ENCODE results near the gene CRYBG1. TPM values are rescaled to one million over a fixed set of nuclear protein-coding genes. Genes with fewer than 3 reads are reported as not detected.

CRYBG1 gene
- polyA plus RNA-seq, 1 donor from 2014 or later, result 0.73 TPM

DNA sequence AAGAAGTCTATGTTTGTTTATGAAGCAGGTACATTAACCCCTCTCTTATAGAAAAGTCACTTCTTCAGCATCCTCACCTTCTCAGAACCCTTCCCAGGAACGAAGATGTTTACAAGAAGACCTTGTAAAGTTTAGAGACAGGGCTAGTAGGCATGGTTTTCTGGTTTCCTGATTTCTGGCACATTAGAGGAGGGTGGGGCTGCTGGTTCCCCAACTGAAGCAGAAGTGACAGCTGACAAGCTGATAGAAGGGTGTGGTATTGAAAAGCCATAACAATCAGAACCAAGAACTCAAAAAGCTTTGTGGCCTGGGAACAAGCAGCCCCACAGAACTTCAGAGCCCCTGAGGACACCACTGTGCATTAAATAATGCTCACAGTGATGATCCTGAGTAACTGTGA, 177.6 kb downstream of the CRYBG1 start:
- no peaks in the 10 kb centered on the region for H3K79me2 ChIP-seq (replicated peaks; ENCODE audit: insufficient read depth, low read length)
- H3K27ac ChIP-seq (ENCODE audit: low read length), result no peak overlapping the region
- H3K36me3 ChIP-seq (ENCODE audit: insufficient read depth, low read length), result no peaks in the 10 kb centered on the region
- H3K4me3 ChIP-seq (ENCODE audit: low read length), result no peak overlapping the region
- no peaks in the 10 kb centered on the region for H3F3A ChIP-seq (ENCODE audit: insufficient read depth, low read length, poor library complexity, severe bottlenecking)
- no peak for TF ChIP-seq RAD21 (conservative IDR thresholded peaks at IDR 0.05)
- TF ChIP-seq TAF1 (IDR thresholded peaks at IDR 0.05; ENCODE audit: low read depth), result no peak
- TF ChIP-seq EP300 (conservative IDR thresholded peaks at IDR 0.05; ENCODE audit: poor library complexity, severe bottlenecking), result no peak
- no peak for TF ChIP-seq POLR2AphosphoS5 (IDR thresholded peaks at IDR 0.05)
- no peak for TF ChIP-seq MXI1 (conservative IDR thresholded peaks at IDR 0.05; ENCODE audit: poor library complexity, severe bottlenecking)
- TF ChIP-seq, protein P1, sequence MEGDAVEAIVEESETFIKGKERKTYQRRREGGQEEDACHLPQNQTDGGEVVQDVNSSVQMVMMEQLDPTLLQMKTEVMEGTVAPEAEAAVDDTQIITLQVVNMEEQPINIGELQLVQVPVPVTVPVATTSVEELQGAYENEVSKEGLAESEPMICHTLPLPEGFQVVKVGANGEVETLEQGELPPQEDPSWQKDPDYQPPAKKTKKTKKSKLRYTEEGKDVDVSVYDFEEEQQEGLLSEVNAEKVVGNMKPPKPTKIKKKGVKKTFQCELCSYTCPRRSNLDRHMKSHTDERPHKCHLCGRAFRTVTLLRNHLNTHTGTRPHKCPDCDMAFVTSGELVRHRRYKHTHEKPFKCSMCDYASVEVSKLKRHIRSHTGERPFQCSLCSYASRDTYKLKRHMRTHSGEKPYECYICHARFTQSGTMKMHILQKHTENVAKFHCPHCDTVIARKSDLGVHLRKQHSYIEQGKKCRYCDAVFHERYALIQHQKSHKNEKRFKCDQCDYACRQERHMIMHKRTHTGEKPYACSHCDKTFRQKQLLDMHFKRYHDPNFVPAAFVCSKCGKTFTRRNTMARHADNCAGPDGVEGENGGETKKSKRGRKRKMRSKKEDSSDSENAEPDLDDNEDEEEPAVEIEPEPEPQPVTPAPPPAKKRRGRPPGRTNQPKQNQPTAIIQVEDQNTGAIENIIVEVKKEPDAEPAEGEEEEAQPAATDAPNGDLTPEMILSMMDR (IDR thresholded peaks at IDR 0.05; ENCODE audit: poor library complexity, severe bottlenecking), result no peak
- TF ChIP-seq, protein P2, sequence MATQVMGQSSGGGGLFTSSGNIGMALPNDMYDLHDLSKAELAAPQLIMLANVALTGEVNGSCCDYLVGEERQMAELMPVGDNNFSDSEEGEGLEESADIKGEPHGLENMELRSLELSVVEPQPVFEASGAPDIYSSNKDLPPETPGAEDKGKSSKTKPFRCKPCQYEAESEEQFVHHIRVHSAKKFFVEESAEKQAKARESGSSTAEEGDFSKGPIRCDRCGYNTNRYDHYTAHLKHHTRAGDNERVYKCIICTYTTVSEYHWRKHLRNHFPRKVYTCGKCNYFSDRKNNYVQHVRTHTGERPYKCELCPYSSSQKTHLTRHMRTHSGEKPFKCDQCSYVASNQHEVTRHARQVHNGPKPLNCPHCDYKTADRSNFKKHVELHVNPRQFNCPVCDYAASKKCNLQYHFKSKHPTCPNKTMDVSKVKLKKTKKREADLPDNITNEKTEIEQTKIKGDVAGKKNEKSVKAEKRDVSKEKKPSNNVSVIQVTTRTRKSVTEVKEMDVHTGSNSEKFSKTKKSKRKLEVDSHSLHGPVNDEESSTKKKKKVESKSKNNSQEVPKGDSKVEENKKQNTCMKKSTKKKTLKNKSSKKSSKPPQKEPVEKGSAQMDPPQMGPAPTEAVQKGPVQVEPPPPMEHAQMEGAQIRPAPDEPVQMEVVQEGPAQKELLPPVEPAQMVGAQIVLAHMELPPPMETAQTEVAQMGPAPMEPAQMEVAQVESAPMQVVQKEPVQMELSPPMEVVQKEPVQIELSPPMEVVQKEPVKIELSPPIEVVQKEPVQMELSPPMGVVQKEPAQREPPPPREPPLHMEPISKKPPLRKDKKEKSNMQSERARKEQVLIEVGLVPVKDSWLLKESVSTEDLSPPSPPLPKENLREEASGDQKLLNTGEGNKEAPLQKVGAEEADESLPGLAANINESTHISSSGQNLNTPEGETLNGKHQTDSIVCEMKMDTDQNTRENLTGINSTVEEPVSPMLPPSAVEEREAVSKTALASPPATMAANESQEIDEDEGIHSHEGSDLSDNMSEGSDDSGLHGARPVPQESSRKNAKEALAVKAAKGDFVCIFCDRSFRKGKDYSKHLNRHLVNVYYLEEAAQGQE (IDR thresholded peaks at IDR 0.05; ENCODE audit: borderline replicate concordance), result no peak
- TF ChIP-seq EZH2 (IDR thresholded peaks at IDR 0.05; ENCODE audit: borderline replicate concordance, insufficient read depth, low read length, poor library complexity, severe bottlenecking), result no peak
- no peak for TF ChIP-seq SMC3 (conservative IDR thresholded peaks at IDR 0.05; ENCODE audit: poor library complexity)
- no peaks in the 10 kb centered on the region for H4K20me1 ChIP-seq (ENCODE audit: insufficient read depth)
- no peak overlapping the region for H3K4me2 ChIP-seq (ENCODE audit: low read length)
- H3K27me3 ChIP-seq (ENCODE audit: insufficient read depth, low read depth, low read length), result no peaks in the 10 kb centered on the region
- H3K9me3 ChIP-seq (ENCODE audit: low read length), result no peaks in the 10 kb centered on the region
- H3K9me2 ChIP-seq (ENCODE audit: insufficient read depth, low read length), result no peaks in the 10 kb centered on the region
- no peak overlapping the region for H3K9ac ChIP-seq (ENCODE audit: low read length)
- H2AFZ ChIP-seq (ENCODE audit: low read depth, low read length), result no peak overlapping the region

GRCh38 chr6:106539936-106540335, 179.4 kb downstream of the CRYBG1 start:
- Histone ChIP-seq H2AFZ (ENCODE audit: low read depth, low read length) (no peak overlapping the region), H3K9ac (ENCODE audit: low read length) (no peak overlapping the region)
- TF ChIP-seq RAD21 (conservative IDR thresholded peaks at IDR 0.05) (no peak), TAF1 (IDR thresholded peaks at IDR 0.05; ENCODE audit: low read depth) (no peak)

DNA sequence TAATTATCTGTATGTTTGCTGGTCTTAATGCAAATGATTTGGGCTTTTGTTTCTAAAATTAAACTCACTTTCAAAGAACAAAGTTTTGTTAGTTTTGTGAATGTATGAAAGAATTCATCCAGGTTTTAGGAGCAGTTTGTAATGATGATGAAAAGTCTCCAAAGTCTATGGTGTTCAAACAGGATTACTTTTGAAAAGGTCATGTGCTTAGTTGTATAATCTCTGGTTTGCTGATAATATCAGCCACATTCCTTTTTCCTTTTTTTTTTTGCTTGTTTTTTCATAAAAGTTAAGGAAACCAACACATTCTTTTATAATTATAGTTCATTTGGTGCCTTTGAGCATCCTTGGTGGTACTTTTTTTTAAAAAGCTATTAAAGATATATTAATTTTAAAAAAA, 179.9 kb downstream of the CRYBG1 start:
- no peaks in the 10 kb centered on the region for H3K36me3 ChIP-seq (ENCODE audit: insufficient read depth, low read length)

More at GRCh38 chr6:106539936-106540335, 179.4 kb downstream of the CRYBG1 start:
- Histone ChIP-seq H3K4me2 (ENCODE audit: low read length) (no peak overlapping the region), H3K27me3 (ENCODE audit: insufficient read depth, low read depth, low read length) (no peaks in the 10 kb centered on the region), H3K4me3 (ENCODE audit: low read length) (no peak overlapping the region), H3K9me3 (ENCODE audit: low read length) (no peaks in the 10 kb centered on the region), H3K9me2 (ENCODE audit: insufficient read depth, low read length) (no peaks in the 10 kb centered on the region), H3K36me3 (ENCODE audit: insufficient read depth, low read length) (no peaks in the 10 kb centered on the region), H3K79me2 (replicated peaks; ENCODE audit: insufficient read depth, low read length) (no peaks in the 10 kb centered on the region), H4K20me1 (ENCODE audit: insufficient read depth) (no peaks in the 10 kb centered on the region), H3K27ac (ENCODE audit: low read length) (no peak overlapping the region), H3F3A (ENCODE audit: insufficient read depth, low read length, poor library complexity, severe bottlenecking) (no peaks in the 10 kb centered on the region)

More for the DNA sequence above, 179.9 kb downstream of the CRYBG1 start:
- H3K4me3 ChIP-seq (ENCODE audit: low read length), result no peak overlapping the region
- no peaks in the 10 kb centered on the region for H3K79me2 ChIP-seq (replicated peaks; ENCODE audit: insufficient read depth, low read length)
- no peaks in the 10 kb centered on the region for H3K27me3 ChIP-seq (ENCODE audit: insufficient read depth, low read depth, low read length)
- H3K27ac ChIP-seq (ENCODE audit: low read length), result no peak overlapping the region
- H3K4me2 ChIP-seq (ENCODE audit: low read length), result no peak overlapping the region
- no peaks in the 10 kb centered on the region for H4K20me1 ChIP-seq (ENCODE audit: insufficient read depth)
- no peak overlapping the region for H2AFZ ChIP-seq (ENCODE audit: low read depth, low read length)
- H3K9me2 ChIP-seq (ENCODE audit: insufficient read depth, low read length), result no peaks in the 10 kb centered on the region
- no peaks in the 10 kb centered on the region for H3K9me3 ChIP-seq (ENCODE audit: low read length)
- H3F3A ChIP-seq (ENCODE audit: insufficient read depth, low read length, poor library complexity, severe bottlenecking), result no peaks in the 10 kb centered on the region
- TF ChIP-seq EZH2 (IDR thresholded peaks at IDR 0.05; ENCODE audit: borderline replicate concordance, insufficient read depth, low read length, poor library complexity, severe bottlenecking), result no peak
- H3K9ac ChIP-seq (ENCODE audit: low read length), result no peak overlapping the region
